ENCODE data around the gene DYSF. TPM values are rescaled to one million over a fixed set of nuclear protein-coding genes. Genes with fewer than 3 reads are reported as not detected.

Gene DYSF
- total RNA-seq, 1 donor from 2014 or later: 11.1 TPM

- no peak overlapping the region for H3K4me3 Mint-ChIP-seq (ENCODE audit: unreplicated experiment)
- no peaks in the 10 kb centered on the region for H3K27me3 Mint-ChIP-seq (ENCODE audit: unreplicated experiment)
- TF ChIP-seq CTCF (IDR thresholded peaks at IDR 0.05; ENCODE audit: partially characterized antibody, unreplicated experiment): no peak
- peaks cover 2% of the 10 kb centered on the region for H3K9me3 Mint-ChIP-seq (ENCODE audit: unreplicated experiment)
- no peaks in the 10 kb centered on the region for H3K4me1 Mint-ChIP-seq (ENCODE audit: low read depth, unreplicated experiment)
- no peaks in the 10 kb centered on the region for H3K36me3 Mint-ChIP-seq (ENCODE audit: unreplicated experiment)
- DNase-seq: no peak
- no peak overlapping the region for H3K27ac Mint-ChIP-seq (ENCODE audit: unreplicated experiment)
Measured at GRCh38 chr2:71506222-71507153, 53.1 kb downstream of the DYSF start.

- no peak for TF ChIP-seq CTCF (IDR thresholded peaks at IDR 0.05; ENCODE audit: partially characterized antibody, unreplicated experiment)
- Mint-ChIP-seq H3K9me3 (ENCODE audit: unreplicated experiment) (peaks cover 2% of the 10 kb centered on the region), H3K27me3 (ENCODE audit: unreplicated experiment) (no peaks in the 10 kb centered on the region), H3K36me3 (ENCODE audit: unreplicated experiment) (no peaks in the 10 kb centered on the region), H3K27ac (ENCODE audit: unreplicated experiment) (no peak overlapping the region), H3K4me3 (ENCODE audit: unreplicated experiment) (no peak overlapping the region), H3K4me1 (ENCODE audit: low read depth, unreplicated experiment) (no peaks in the 10 kb centered on the region)
- DNase-seq: no peak
Measured at GRCh38 chr2:71507476-71507875, 54.1 kb downstream of the DYSF start.

- TF ChIP-seq CTCF (IDR thresholded peaks at IDR 0.05; ENCODE audit: partially characterized antibody, unreplicated experiment): peak; percentile 90
- Mint-ChIP-seq H3K4me1 (ENCODE audit: low read depth, unreplicated experiment) (no peaks in the 10 kb centered on the region), H3K36me3 (ENCODE audit: unreplicated experiment) (no peaks in the 10 kb centered on the region), H3K4me3 (ENCODE audit: unreplicated experiment) (no peak overlapping the region), H3K9me3 (ENCODE audit: unreplicated experiment) (peaks cover 2% of the 10 kb centered on the region), H3K27ac (ENCODE audit: unreplicated experiment) (no peak overlapping the region), H3K27me3 (ENCODE audit: unreplicated experiment) (no peaks in the 10 kb centered on the region)
- peak; percentile 87 for DNase-seq
Measured at GRCh38 chr2:71510196-71510807, 56.9 kb downstream of the DYSF start.

GRCh38 chr2:71510938-71511337 is 57.6 kb downstream of the DYSF start:
- no peaks in the 10 kb centered on the region for H3K9me3 Mint-ChIP-seq (ENCODE audit: unreplicated experiment)
- H3K36me3 Mint-ChIP-seq (ENCODE audit: unreplicated experiment): no peaks in the 10 kb centered on the region
- H3K27me3 Mint-ChIP-seq (ENCODE audit: unreplicated experiment): no peaks in the 10 kb centered on the region
- H3K4me3 Mint-ChIP-seq (ENCODE audit: unreplicated experiment): no peak overlapping the region
- no peak for DNase-seq
- TF ChIP-seq CTCF (IDR thresholded peaks at IDR 0.05; ENCODE audit: partially characterized antibody, unreplicated experiment): no peak
- H3K27ac Mint-ChIP-seq (ENCODE audit: unreplicated experiment): no peak overlapping the region
- H3K4me1 Mint-ChIP-seq (ENCODE audit: low read depth, unreplicated experiment): no peaks in the 10 kb centered on the region

GRCh38 chr2:71511776-71512175 is 58.4 kb downstream of the DYSF start:
- H3K27me3 Mint-ChIP-seq (ENCODE audit: unreplicated experiment): no peaks in the 10 kb centered on the region
- H3K4me3 Mint-ChIP-seq (ENCODE audit: unreplicated experiment): no peak overlapping the region
- H3K27ac Mint-ChIP-seq (ENCODE audit: unreplicated experiment): no peak overlapping the region
- DNase-seq: no peak
- no peak for TF ChIP-seq CTCF (IDR thresholded peaks at IDR 0.05; ENCODE audit: partially characterized antibody, unreplicated experiment)
- peaks cover 2% of the 10 kb centered on the region for H3K9me3 Mint-ChIP-seq (ENCODE audit: unreplicated experiment)
- H3K36me3 Mint-ChIP-seq (ENCODE audit: unreplicated experiment): no peaks in the 10 kb centered on the region
- H3K4me1 Mint-ChIP-seq (ENCODE audit: low read depth, unreplicated experiment): peaks cover 8% of the 10 kb centered on the region
